ENCODE results near the gene CPSF3. TPM values are rescaled to one million over a fixed set of nuclear protein-coding genes. Genes with fewer than 3 reads are reported as not detected.

Gene CPSF3
- total and polyA plus RNA-seq, 3 donors from 2014 or later = 54.4 to 112 (median 72.3) TPM

DNA sequence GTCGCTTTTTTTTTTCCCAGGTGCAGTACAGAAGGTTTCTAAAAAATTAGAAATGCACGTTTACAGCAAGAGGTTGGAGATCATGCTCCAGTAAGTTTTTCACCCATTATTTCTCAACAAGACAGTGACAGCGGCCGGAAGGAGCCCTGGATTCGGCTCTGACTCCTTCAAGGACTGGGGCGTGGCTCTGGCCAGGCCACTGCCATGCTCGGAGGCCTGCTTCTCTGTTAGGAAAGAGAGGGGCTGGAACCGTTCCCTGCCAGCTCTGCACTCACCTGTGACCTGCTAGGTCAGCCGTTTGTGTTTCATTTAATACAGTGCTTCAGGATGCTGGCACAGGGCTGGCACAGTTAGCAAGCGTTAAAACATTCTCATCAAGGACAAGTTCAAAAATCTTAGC, 44.2 kb downstream of the CPSF3 start:
- no peaks in the 10 kb centered on the region for H3K9me3 ChIP-seq
- intact Hi-C loops (cut with DNase I; ENCODE audit: low total_unique reads) = no loop called here
- H3K4me1 ChIP-seq = no peaks in the 10 kb centered on the region
- H3K4me3 ChIP-seq = no peak overlapping the region
- 79 to 87% methylated on average over 10 of the region's 10 CpGs for WGBS, 2 donors
- TF ChIP-seq, protein P1, sequence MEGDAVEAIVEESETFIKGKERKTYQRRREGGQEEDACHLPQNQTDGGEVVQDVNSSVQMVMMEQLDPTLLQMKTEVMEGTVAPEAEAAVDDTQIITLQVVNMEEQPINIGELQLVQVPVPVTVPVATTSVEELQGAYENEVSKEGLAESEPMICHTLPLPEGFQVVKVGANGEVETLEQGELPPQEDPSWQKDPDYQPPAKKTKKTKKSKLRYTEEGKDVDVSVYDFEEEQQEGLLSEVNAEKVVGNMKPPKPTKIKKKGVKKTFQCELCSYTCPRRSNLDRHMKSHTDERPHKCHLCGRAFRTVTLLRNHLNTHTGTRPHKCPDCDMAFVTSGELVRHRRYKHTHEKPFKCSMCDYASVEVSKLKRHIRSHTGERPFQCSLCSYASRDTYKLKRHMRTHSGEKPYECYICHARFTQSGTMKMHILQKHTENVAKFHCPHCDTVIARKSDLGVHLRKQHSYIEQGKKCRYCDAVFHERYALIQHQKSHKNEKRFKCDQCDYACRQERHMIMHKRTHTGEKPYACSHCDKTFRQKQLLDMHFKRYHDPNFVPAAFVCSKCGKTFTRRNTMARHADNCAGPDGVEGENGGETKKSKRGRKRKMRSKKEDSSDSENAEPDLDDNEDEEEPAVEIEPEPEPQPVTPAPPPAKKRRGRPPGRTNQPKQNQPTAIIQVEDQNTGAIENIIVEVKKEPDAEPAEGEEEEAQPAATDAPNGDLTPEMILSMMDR (IDR thresholded peaks at IDR 0.05) = no peak
- TF ChIP-seq POLR2A (IDR thresholded peaks at IDR 0.05) = no peak
- no peak for DNase-seq
- H3K27ac ChIP-seq = no peak overlapping the region
- no peaks in the 10 kb centered on the region for H3K36me3 ChIP-seq (ENCODE audit: low read depth, missing control alignments)
- no peaks in the 10 kb centered on the region for H3K27me3 ChIP-seq

DNA sequence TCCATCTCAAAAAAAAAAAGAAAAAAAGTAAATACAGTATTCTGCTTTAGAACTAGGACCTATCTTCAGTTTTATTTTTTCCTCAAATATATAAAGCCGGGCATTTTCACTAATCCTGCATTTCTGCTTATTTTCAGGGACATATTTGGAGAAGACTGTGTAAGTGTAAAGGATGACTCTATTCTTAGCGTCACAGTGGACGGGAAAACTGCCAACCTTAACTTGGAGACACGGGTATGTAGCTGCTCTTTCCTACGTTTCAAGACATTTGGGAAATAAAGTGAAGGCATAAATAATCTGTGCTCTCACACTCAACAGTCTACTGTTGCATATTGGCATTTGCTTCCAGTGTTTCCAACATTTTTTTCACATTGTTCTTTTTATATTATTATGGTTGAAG, 47.8 kb downstream of the CPSF3 start:
- intact Hi-C loops (cut with DNase I; ENCODE audit: low total_unique reads) = no loop called here

DNA sequence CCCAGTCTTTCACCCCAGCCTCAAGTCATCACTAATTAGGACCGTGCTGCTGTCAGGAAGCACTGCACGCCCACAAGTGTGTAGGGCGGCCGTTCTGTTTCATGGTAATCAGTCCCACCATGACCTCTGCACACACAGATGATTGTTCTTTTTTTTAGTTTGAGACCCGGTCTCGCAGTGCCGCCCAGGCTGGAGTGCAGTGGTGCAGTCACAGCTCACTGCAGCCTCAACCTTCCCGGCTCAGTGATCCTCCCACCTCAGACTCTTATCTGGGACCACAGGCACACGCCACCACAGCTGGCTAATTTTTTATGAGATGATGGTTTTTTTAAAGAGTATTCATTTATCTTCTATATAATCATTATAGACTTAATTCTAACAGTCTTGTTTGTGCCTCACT, 49.1 kb downstream of the CPSF3 start:
- intact Hi-C loops (cut with DNase I; ENCODE audit: low total_unique reads) = no loop called here

More for the DNA sequence above, 47.8 kb downstream of the CPSF3 start:
- 87 to 89% methylated on average over 5 of the region's 5 CpGs for WGBS, 2 donors
- DNase-seq = no peak
- no peak overlapping the region for H3K4me3 ChIP-seq
- no peaks in the 10 kb centered on the region for H3K27me3 ChIP-seq
- no peak overlapping the region for H3K27ac ChIP-seq
- H3K36me3 ChIP-seq (ENCODE audit: low read depth, missing control alignments) = no peaks in the 10 kb centered on the region
- no peaks in the 10 kb centered on the region for H3K9me3 ChIP-seq
- TF ChIP-seq POLR2A (IDR thresholded peaks at IDR 0.05) = no peak
- TF ChIP-seq, protein P1 (IDR thresholded peaks at IDR 0.05) = no peak
- peaks cover 20% of the 10 kb centered on the region for H3K4me1 ChIP-seq

DNA sequence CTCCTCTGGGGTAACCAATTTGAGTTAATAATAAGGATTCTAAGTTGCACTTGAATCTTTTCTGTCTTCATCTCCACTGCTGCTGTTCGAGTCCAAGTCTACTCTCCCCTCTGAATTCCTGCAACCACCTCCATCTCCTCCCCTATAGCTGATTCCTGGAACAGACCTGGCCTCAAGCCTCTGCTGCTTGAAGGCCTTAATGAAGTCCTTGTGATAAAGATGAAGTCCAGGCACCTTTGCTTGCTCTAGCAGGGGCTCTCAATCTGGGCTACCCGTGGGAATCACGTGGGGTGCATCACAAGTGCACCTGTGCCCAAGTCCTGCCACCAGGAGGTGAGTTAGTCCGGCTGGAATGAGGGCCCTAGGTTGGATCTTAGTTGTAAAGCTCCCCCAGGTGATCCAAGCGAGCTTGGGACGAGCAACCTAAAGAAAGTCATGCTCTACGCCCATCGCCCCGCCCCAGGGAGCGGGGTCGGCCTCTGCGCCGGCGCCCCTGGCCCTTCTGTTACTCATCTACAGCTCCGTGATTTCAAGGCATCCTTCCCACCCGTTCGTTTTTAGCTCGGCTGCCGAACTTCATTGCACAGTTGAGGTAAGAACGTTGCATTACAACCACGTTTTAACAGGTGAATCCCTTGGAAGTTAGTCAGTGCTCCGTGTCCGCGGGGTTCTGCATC, 50.0 kb downstream of the CPSF3 start:
- TF ChIP-seq, protein P1 (IDR thresholded peaks at IDR 0.05) = no peak
- no peak for TF ChIP-seq POLR2A (IDR thresholded peaks at IDR 0.05)
- 24 to 39% methylated on average over 18 to 24 of the region's 24 CpGs for WGBS, 2 donors
- H3K36me3 ChIP-seq (ENCODE audit: low read depth, missing control alignments) = no peaks in the 10 kb centered on the region
- peaks cover 21% of the 10 kb centered on the region for H3K4me1 ChIP-seq
- intact Hi-C loops (cut with DNase I; ENCODE audit: low total_unique reads) = no loop called here
- no peak for DNase-seq
- peak overlapping the region; percentile 88 to 90 for H3K4me3 ChIP-seq
- no peaks in the 10 kb centered on the region for H3K27me3 ChIP-seq
- H3K27ac ChIP-seq = peak overlapping the region; percentile 89 to 94
- H3K9me3 ChIP-seq = no peaks in the 10 kb centered on the region

More for the DNA sequence above, 49.1 kb downstream of the CPSF3 start:
- Histone ChIP-seq H3K36me3 (ENCODE audit: low read depth, missing control alignments) (no peaks in the 10 kb centered on the region), H3K4me1 (peaks cover 21% of the 10 kb centered on the region), H3K9me3 (no peaks in the 10 kb centered on the region), H3K27me3 (no peaks in the 10 kb centered on the region), H3K4me3 (no peak overlapping the region), H3K27ac (no peak overlapping the region)
- no peak for DNase-seq
- TF ChIP-seq, protein P1 (IDR thresholded peaks at IDR 0.05) = no peak
- no peak for TF ChIP-seq POLR2A (IDR thresholded peaks at IDR 0.05)
- 89 to 94% methylated on average over 9 of the region's 9 CpGs for WGBS, 2 donors

DNA sequence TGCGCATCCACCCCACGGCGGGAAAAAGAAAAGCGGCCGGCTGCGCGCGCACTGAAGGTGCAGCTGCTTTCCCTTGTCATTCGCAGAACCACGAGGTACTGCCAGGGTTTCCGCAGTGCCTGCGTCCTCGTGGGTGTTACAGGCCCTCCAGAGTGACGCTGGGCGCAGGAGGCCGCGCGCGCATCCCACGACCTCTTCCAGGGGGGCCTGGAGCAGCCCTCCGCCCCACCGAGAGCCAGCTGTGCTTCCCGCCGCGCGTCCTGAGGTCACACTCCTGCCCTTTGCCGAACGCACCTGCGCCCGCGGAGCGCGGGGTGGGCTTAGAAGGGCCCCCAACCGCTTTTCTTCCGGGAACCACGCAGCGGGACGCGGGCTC, 50.5 kb downstream of the CPSF3 start:
- H3K27me3 ChIP-seq = no peaks in the 10 kb centered on the region
- WGBS, 2 donors = 0 to 2% methylated on average over 4 to 36 of the region's 39 CpGs
- H3K36me3 ChIP-seq (ENCODE audit: low read depth, missing control alignments) = no peaks in the 10 kb centered on the region
- peak overlapping the region; percentile 89 to 94 for H3K27ac ChIP-seq
- no peak for TF ChIP-seq POLR2A (IDR thresholded peaks at IDR 0.05)
- TF ChIP-seq, protein P1 (IDR thresholded peaks at IDR 0.05) = no peak
- peak overlapping the region; percentile 88 to 90 for H3K4me3 ChIP-seq
- no peaks in the 10 kb centered on the region for H3K9me3 ChIP-seq
- peaks cover 21% of the 10 kb centered on the region for H3K4me1 ChIP-seq
- intact Hi-C loops (cut with DNase I; ENCODE audit: low total_unique reads) = no loop called here
- peak; percentile 64 for DNase-seq
